ENCODE measurements around the gene MTFMT.

GRCh38 chr15:65020419-65020818 is 9.0 kb downstream of the MTFMT start:
- TF ChIP-seq, protein P1, sequence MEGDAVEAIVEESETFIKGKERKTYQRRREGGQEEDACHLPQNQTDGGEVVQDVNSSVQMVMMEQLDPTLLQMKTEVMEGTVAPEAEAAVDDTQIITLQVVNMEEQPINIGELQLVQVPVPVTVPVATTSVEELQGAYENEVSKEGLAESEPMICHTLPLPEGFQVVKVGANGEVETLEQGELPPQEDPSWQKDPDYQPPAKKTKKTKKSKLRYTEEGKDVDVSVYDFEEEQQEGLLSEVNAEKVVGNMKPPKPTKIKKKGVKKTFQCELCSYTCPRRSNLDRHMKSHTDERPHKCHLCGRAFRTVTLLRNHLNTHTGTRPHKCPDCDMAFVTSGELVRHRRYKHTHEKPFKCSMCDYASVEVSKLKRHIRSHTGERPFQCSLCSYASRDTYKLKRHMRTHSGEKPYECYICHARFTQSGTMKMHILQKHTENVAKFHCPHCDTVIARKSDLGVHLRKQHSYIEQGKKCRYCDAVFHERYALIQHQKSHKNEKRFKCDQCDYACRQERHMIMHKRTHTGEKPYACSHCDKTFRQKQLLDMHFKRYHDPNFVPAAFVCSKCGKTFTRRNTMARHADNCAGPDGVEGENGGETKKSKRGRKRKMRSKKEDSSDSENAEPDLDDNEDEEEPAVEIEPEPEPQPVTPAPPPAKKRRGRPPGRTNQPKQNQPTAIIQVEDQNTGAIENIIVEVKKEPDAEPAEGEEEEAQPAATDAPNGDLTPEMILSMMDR (conservative IDR thresholded peaks at IDR 0.05; ENCODE audit: low read depth, low read length), result no peak
- no peak for TF ChIP-seq FOS (IDR thresholded peaks at IDR 0.05; ENCODE audit: low read depth, low read length)
- TF ChIP-seq MAFK (IDR thresholded peaks at IDR 0.05; ENCODE audit: low read depth, low read length), result no peak
- no peak for TF ChIP-seq MAZ (IDR thresholded peaks at IDR 0.05; ENCODE audit: borderline replicate concordance, low read depth, low read length)
- TF ChIP-seq RAD21 (IDR thresholded peaks at IDR 0.05; ENCODE audit: low read length), result no peak
- no peak for TF ChIP-seq RCOR1 (IDR thresholded peaks at IDR 0.05; ENCODE audit: insufficient replicate concordance, low read length)
- no peak for TF ChIP-seq POLR2A (IDR thresholded peaks at IDR 0.05; ENCODE audit: low read depth, low read length)
- TF ChIP-seq RFX5 (IDR thresholded peaks at IDR 0.05; ENCODE audit: low read depth, low read length), result no peak

All from IMR-90 (cell line).